Activated naive CD4-positive, alpha-beta T cell treated with anti-CD3 and anti-CD28 coated beads for 36 hours (primary cell): ENCODE measurements around the gene TARS2. TPM values are rescaled to one million over a fixed set of nuclear protein-coding genes. Genes with fewer than 3 reads are reported as not detected.
A peak's percentile ranks its signal among the peaks of the same experiment; 100 is the strongest.

Source experiments
- CTCF ChIA-PET: fragments of 350-600 bp; sonication (Branson Sonifier 250); formaldehyde crosslinking; loops from one replicate; lab custom pipeline; 2021; ENCODE audit warnings: antibody characterized with exemption; lab: Charles Lee
- DNase-seq: peaks from one replicate; pipeline ENCODE4 v3.0.0-alpha.2; 2020
- H3K27ac Mint-ChIP-seq: one replicate; pipeline ENCODE4 v1.8.0; 2021; ENCODE audit warnings: mild to moderate bottlenecking, mixed read lengths
- H3K27me3 Mint-ChIP-seq: one replicate; pipeline ENCODE4 v1.8.0; 2021; ENCODE audit warnings: low read depth, mixed read lengths
- H3K36me3 Mint-ChIP-seq: one replicate; pipeline ENCODE4 v1.8.0; 2021; ENCODE audit warnings: low read depth, mixed read lengths
- H3K4me1 Mint-ChIP-seq: one replicate; pipeline ENCODE4 v1.8.0; 2021; ENCODE audit warnings: low read depth, mixed read lengths
- H3K4me3 Mint-ChIP-seq: one replicate; pipeline ENCODE4 v1.8.0; 2021; ENCODE audit warnings: mild to moderate bottlenecking, moderate library complexity, mixed read lengths
- H3K9me3 Mint-ChIP-seq: one replicate; pipeline ENCODE4 v1.8.0; 2021; ENCODE audit warnings: mixed read lengths
- intact Hi-C: fragments of 100-400 bp; cut with micrococcal nuclease; formaldehyde crosslinking; loops from one replicate; pipeline ENCODE4 v1.15.1; 2023
- total RNA-seq, 2 experiments: library from RNA; stranded (reverse); gene quantifications; one replicate each; pipeline ENCODE4 v1.2.3, GENCODE V29; 2021

TARS2 gene, protein sequence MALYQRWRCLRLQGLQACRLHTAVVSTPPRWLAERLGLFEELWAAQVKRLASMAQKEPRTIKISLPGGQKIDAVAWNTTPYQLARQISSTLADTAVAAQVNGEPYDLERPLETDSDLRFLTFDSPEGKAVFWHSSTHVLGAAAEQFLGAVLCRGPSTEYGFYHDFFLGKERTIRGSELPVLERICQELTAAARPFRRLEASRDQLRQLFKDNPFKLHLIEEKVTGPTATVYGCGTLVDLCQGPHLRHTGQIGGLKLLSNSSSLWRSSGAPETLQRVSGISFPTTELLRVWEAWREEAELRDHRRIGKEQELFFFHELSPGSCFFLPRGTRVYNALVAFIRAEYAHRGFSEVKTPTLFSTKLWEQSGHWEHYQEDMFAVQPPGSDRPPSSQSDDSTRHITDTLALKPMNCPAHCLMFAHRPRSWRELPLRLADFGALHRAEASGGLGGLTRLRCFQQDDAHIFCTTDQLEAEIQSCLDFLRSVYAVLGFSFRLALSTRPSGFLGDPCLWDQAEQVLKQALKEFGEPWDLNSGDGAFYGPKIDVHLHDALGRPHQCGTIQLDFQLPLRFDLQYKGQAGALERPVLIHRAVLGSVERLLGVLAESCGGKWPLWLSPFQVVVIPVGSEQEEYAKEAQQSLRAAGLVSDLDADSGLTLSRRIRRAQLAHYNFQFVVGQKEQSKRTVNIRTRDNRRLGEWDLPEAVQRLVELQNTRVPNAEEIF
- total RNA-seq: 10 to 100 TPM; 43.7 to 46.0 TPM

DNA sequence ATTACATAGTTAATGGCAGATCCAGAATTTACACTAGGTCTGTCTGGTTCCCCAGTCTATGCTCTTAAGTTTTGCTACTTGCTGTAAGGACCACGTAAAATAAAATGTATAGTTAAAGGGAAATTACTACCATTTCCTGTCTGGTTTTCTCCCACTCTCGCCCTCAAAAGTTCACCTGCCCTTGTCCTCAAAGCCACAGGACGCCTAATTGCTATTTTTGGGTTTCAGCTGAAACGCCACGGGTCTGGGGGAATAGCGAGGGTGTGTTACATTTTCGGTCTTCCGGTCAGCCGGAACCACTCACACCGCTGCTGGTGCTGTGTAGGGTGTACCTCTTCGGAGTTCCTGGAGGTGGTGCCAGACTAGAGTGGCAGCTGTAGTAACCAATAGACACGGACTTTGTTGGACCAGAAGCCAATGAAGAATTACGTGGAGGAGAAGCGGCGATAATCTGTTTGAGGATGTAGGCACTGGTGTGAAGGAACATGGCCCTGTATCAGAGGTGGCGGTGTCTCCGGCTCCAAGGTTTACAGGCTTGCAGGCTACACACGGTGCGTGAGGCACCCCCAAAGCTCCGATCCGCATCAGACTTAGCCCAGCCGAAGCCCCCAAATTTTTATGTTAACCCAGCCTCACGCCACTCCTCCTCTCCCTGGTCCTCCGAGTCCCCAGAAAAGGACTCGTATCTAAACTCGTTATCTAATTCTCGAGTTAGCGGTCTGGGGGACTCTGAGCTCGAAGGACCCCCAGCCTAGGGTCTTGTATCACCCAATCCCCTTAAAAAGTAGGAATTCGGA, at the start of gene TARS2:
Gene TARS2 (plus strand): TSS at position 454 of the 797 bp plus-strand sequence. CDS start 32 bp downstream, at position 486.
- H3K27me3 Mint-ChIP-seq: no peaks in the 10 kb centered on the region

DNA sequence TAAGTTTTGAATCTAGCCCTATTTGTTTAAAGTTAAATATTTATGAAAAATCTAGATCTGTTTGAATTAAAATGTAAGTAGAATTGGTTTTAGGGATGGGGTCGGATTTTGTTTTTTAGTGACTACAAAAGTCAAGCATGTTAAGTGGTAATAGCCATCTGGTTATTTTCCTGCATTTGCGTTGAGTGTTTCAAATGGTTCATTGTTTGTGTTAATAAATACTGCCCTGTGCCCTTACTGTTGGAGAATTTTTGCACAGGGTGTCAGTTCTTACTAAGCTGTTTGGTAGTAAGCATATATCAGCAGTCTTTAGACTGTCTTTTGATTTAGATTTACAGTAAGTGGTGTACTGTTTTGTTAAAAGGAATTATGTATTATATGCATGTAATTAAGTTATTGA, 46.1 kb upstream of the TARS2 start:
- DNase-seq: no peak
- no peaks in the 10 kb centered on the region for H3K27me3 Mint-ChIP-seq
- intact Hi-C loops: no loop called here
- H3K9me3 Mint-ChIP-seq: no peaks in the 10 kb centered on the region
- H3K4me3 Mint-ChIP-seq: no peak overlapping the region
- peaks cover 18% of the 10 kb centered on the region for H3K36me3 Mint-ChIP-seq
- peaks cover 13% of the 10 kb centered on the region for H3K4me1 Mint-ChIP-seq
- CTCF ChIA-PET: no interaction called here
- no peak overlapping the region for H3K27ac Mint-ChIP-seq

More for the DNA sequence above, at the start of gene TARS2:
- intact Hi-C loops: loop anchor here (1.0 to 10.0 kb wide), 5 partner anchors 28 to 210 kb away; partner anchors contain the start of genes ENSA, FALEC, GOLPH3L and PRPF3
- H3K36me3 Mint-ChIP-seq: peaks cover 20% of the 10 kb centered on the region
- peak; percentile 99 for DNase-seq
- H3K4me3 Mint-ChIP-seq: peak within 1 kb of the TSS; percentile 98
- H3K9me3 Mint-ChIP-seq: no peaks in the 10 kb centered on the region
- H3K27ac Mint-ChIP-seq: peak within 1 kb of the TSS; percentile 96
- peaks cover 10% of the 10 kb centered on the region for H3K4me1 Mint-ChIP-seq
- CTCF ChIA-PET: interaction anchor here (0.6 kb wide), 1 partner anchor 29 kb away, joined by 3 read pairs; the partner anchor contains the start of gene FALEC

DNA sequence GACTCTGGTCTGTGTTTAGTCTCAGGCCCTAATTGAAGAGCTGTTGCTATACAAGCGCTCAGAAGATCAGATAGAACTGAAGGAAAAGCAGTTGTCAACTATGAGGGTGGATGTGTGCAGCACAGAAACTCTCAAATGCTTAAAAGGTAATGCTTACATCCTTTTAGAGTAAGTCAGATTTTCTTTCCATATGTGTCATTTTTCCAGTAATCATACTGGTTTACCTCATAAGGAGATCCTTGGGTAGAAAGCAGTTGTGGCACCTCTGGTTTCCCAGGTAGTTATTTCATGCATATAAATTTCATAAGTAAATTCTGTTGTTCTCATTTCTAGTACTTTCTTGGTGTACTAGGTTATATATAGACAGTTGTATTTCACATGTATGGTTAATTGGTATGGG, 43.0 kb upstream of the TARS2 start:
- H3K27me3 Mint-ChIP-seq: no peaks in the 10 kb centered on the region
- peak overlapping the region; percentile 87 for H3K27ac Mint-ChIP-seq
- H3K36me3 Mint-ChIP-seq: peaks cover 22% of the 10 kb centered on the region
- H3K4me1 Mint-ChIP-seq: peaks cover 13% of the 10 kb centered on the region
- DNase-seq: peak; percentile 32
- H3K4me3 Mint-ChIP-seq: no peak overlapping the region
- CTCF ChIA-PET: interaction anchor here (1.0 kb wide), 1 partner anchor 116 kb away, joined by 3 read pairs; no protein-coding TSS in a partner anchor
- H3K9me3 Mint-ChIP-seq: no peaks in the 10 kb centered on the region
- intact Hi-C loops: loop anchor here (1.0 kb wide), 1 partner anchor 79 kb away; no protein-coding TSS in a partner anchor

DNA sequence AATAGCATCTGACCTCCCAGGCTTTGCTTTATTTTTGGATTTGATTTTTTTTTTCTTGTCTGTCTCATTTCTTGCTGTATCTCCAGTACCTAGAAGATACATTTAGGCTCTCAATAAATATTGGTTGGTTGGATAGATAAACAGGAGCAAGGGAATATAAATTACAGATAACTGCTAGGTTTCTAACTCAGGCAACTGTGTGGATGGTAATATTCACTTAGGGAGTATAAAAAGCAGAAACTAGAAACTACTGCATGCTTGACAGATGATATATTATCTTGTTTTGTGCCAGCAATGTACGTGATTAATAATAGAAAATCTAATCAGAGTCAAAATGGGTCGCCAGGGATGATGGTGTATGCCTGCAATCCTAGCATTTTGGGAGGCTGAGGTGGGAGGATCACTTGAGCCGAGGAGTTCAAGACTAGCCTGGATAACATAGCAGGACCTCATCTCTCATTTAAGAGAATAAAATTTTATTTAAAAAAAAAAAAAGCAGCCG, 31.0 kb upstream of the TARS2 start:
- peaks cover 4% of the 10 kb centered on the region for H3K4me1 Mint-ChIP-seq
- no peak for DNase-seq
- H3K4me3 Mint-ChIP-seq: no peak overlapping the region
- H3K27me3 Mint-ChIP-seq: no peaks in the 10 kb centered on the region
- no peaks in the 10 kb centered on the region for H3K9me3 Mint-ChIP-seq
- H3K36me3 Mint-ChIP-seq: peaks cover 5% of the 10 kb centered on the region
- intact Hi-C loops: no loop called here
- CTCF ChIA-PET: interaction anchor here (0.6 to 0.7 kb wide), 2 partner anchors 16 to 48 kb away, joined by 3 to 5 read pairs; no protein-coding TSS in a partner anchor
- H3K27ac Mint-ChIP-seq: no peak overlapping the region

DNA sequence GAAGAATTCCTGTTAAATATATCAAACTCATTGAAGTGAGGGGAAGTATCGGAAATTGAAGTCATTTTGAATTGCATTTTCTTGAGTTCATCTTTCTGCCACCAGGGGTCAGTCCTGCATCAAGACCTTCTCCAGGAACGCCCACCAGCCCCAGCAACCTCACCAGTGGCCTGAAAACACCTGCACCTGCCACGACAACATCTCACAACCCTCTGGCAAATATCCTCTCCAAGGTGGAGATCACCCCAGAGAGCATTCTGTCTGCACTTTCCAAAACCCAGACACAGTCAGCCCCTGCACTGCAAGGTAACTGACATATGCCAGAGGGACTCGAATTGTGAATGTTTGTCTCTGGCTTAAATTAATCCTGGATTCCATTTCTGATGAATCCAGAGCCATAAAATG, 22.8 kb upstream of the TARS2 start:
- H3K9me3 Mint-ChIP-seq: no peaks in the 10 kb centered on the region
- peaks cover 8% of the 10 kb centered on the region for H3K36me3 Mint-ChIP-seq
- H3K4me1 Mint-ChIP-seq: peaks cover 2% of the 10 kb centered on the region
- H3K4me3 Mint-ChIP-seq: no peak overlapping the region
- peak overlapping the region; percentile 41 for H3K27ac Mint-ChIP-seq
- no peaks in the 10 kb centered on the region for H3K27me3 Mint-ChIP-seq
- CTCF ChIA-PET: interaction anchor here (1.5 kb wide), 1 partner anchor 68 kb away, joined by 8 read pairs; no protein-coding TSS in a partner anchor
- peak; percentile 79 for DNase-seq
- intact Hi-C loops: loop anchor here (1.0 to 5.0 kb wide), 5 partner anchors 53 to 533 kb away; partner anchors contain the start of gene FALEC

DNA sequence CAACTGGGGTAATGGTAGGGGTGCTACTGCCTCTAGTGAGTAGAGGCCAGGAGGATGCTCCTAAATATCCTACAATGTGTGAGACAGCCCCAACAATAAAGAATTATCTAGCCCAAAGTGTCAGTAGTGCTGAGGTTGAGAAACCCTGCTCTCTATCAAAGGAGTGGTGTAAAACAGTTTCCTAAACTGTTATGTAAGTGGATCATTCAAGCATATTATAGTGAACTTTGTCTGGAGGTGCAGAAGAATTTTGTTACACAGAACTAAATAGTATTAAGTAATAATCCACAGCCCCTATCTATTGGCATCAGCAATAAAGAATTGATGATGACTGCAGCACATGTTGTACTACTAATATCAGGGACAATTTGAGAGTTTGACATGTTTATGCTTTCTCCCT, 20.3 kb upstream of the TARS2 start:
- CTCF ChIA-PET: no interaction called here
- H3K9me3 Mint-ChIP-seq: no peaks in the 10 kb centered on the region
- no peak overlapping the region for H3K27ac Mint-ChIP-seq
- H3K36me3 Mint-ChIP-seq: peaks cover 22% of the 10 kb centered on the region
- no peaks in the 10 kb centered on the region for H3K27me3 Mint-ChIP-seq
- no peak for DNase-seq
- peaks cover 2% of the 10 kb centered on the region for H3K4me1 Mint-ChIP-seq
- no peak overlapping the region for H3K4me3 Mint-ChIP-seq
- intact Hi-C loops: no loop called here

DNA sequence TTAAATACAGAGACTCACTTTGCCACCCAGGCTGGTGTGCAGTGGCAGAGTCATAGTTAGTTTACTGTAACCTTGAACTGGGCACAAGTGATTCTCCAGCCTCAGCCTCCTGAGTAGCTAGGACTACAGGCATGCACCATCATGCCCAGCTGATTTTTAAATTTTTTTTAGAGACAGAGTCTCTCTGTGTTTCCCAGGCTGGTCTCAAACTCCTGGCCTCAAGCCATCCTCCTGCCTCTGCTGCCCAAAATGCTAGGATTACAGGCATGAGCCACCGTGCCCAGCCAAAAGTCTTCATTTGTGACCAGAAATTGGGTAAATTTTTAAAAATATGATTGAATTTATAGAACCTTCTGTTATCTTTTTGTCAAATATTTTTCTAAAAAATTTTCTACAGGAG, 17.9 kb upstream of the TARS2 start:
- H3K4me1 Mint-ChIP-seq: peaks cover under 1% of the 10 kb centered on the region
- no peak for DNase-seq
- no peak overlapping the region for H3K27ac Mint-ChIP-seq
- intact Hi-C loops: no loop called here
- no peak overlapping the region for H3K4me3 Mint-ChIP-seq
- peaks cover 23% of the 10 kb centered on the region for H3K36me3 Mint-ChIP-seq
- H3K27me3 Mint-ChIP-seq: no peaks in the 10 kb centered on the region
- CTCF ChIA-PET: interaction anchor here (1.1 kb wide), 1 partner anchor 47 kb away, joined by 3 read pairs; the partner anchor contains the start of gene FALEC
- H3K9me3 Mint-ChIP-seq: no peaks in the 10 kb centered on the region

DNA sequence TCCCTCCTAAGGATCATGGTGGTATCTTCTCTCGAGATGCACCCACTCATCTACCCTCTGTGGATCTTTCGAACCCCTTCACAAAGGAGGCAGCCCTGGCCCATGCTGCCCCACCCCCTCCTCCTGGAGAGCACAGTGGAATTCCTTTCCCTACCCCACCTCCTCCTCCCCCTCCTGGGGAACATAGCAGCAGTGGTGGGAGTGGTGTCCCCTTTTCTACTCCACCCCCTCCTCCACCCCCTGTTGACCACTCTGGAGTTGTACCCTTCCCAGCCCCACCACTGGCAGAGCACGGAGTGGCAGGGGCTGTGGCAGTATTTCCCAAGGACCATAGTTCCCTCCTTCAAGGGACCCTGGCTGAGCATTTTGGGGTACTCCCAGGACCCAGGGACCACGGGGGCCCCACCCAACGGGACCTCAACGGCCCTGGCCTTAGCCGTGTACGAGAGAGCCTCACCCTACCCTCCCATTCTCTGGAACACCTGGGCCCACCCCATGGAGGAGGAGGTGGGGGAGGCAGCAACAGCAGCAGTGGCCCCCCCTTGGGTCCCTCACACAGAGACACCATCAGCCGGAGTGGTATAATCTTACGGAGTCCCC, 14.5 kb upstream of the TARS2 start:
- no peak overlapping the region for H3K27ac Mint-ChIP-seq
- no peaks in the 10 kb centered on the region for H3K27me3 Mint-ChIP-seq
- H3K9me3 Mint-ChIP-seq: no peaks in the 10 kb centered on the region
- DNase-seq: no peak
- CTCF ChIA-PET: interaction anchor here (0.5 kb wide), 1 partner anchor 17 kb away, joined by 3 read pairs; no protein-coding TSS in a partner anchor
- H3K4me1 Mint-ChIP-seq: peaks cover 5% of the 10 kb centered on the region
- H3K4me3 Mint-ChIP-seq: no peak overlapping the region
- intact Hi-C loops: no loop called here
- H3K36me3 Mint-ChIP-seq: peaks cover 19% of the 10 kb centered on the region

DNA sequence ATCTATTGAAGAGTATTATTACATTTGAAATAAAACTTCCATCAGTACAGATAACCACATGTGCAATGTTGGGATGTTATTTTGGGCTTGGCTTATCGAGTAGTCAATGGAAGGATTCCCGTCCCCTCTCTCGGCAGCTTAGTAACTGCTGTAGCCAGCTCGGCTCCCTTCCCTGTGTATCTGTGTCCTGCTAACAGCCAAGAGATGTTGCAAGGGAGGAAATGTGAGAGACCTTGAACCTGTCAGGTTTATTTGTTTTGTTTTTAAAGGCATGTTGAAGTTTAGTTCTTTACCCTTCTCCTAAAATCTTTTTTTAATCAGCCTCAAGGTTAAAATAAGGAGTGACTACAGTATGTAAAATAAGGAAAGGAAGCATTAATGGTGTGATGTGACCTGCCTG, 13.6 kb upstream of the TARS2 start:
- H3K27ac Mint-ChIP-seq: no peak overlapping the region
- CTCF ChIA-PET: interaction anchor here (0.9 kb wide), 1 partner anchor 101 kb away, joined by 6 read pairs; no protein-coding TSS in a partner anchor
- no peak overlapping the region for H3K4me3 Mint-ChIP-seq

DNA sequence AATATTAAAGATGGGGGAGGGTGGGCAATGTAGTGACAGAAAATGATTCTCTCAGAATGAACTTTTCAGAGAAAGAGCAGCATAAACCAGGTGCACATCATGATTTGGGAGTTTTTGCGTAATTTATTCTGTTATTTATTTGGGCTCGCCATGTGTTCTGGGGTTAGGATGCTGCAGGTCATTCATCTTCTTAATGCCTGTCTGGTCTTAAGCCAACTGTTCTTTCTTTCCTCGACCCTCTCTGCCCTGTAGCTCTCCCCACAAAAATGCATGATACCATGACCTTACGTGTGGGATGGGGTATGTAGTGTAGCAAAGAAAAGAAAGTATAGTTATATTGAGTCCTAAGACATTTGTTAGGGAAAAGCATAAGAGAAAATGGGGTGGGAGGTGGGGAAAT, 12.3 kb upstream of the TARS2 start:
- Mint-ChIP-seq H3K4me3 (no peak overlapping the region), H3K9me3 (no peaks in the 10 kb centered on the region), H3K27ac (no peak overlapping the region), H3K36me3 (peaks cover 19% of the 10 kb centered on the region), H3K27me3 (no peaks in the 10 kb centered on the region), H3K4me1 (peaks cover 7% of the 10 kb centered on the region)
- CTCF ChIA-PET: no interaction called here
- intact Hi-C loops: no loop called here
- DNase-seq: no peak

More for the DNA sequence above, 13.6 kb upstream of the TARS2 start:
- H3K9me3 Mint-ChIP-seq: no peaks in the 10 kb centered on the region
- peaks cover 7% of the 10 kb centered on the region for H3K4me1 Mint-ChIP-seq
- no peak for DNase-seq
- intact Hi-C loops: no loop called here
- peaks cover 19% of the 10 kb centered on the region for H3K36me3 Mint-ChIP-seq
- no peaks in the 10 kb centered on the region for H3K27me3 Mint-ChIP-seq

DNA sequence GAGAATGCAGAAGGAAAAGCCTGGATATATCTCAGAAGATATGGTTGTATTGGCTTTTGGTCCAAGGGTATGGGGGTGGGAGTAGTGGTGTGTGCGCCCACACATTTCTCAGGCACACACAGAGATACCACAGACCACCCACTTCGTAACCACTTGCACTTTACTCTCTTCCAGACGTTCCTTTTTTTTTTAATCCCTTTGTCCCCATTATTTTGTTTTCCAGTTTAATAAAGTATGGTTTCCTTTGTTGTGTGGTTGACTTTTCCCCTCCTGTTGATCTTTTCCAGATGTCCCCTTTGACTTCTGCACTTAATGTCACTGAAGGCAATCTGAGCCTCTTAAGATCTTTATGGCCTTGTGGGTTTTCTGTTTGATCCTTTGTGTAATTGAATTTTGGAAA, 10.5 kb upstream of the TARS2 start:
- Mint-ChIP-seq H3K36me3 (peaks cover 4% of the 10 kb centered on the region), H3K4me3 (no peak overlapping the region), H3K27ac (no peak overlapping the region), H3K27me3 (no peaks in the 10 kb centered on the region), H3K4me1 (peaks cover 7% of the 10 kb centered on the region), H3K9me3 (no peaks in the 10 kb centered on the region)
- intact Hi-C loops: no loop called here
- no peak for DNase-seq
- CTCF ChIA-PET: no interaction called here
